GM12878 (cell line): ENCODE results near the gene UPP2. TPM values are rescaled to one million over a fixed set of nuclear protein-coding genes. Genes with fewer than 3 reads are reported as not detected.

Experiments used
- ATAC-seq: fragments of 200-7000 bp; cut with Tn5 transposase; 3 replicates; pipeline ENCODE4 v1.9.1; 2020; ENCODE audit warnings: mild to moderate bottlenecking, moderate library complexity
- BruUV-seq: library from RNA; stranded (reverse); fragments of 400-500 nt; replicated peaks from 2 replicates; lab custom pipeline; 2021; lab: Mats Ljungman, UMichigan
- CTCF ChIA-PET: fragments of 300-600 bp; sonication (Branson Sonifier 250); formaldehyde crosslinking; extraction: SDS; loops from one replicate; lab custom pipeline; 2021; ENCODE audit warnings: inconsistent platforms; lab: Yijun Ruan, JAX
- POLR2A ChIA-PET: fragments of 350-600 bp; formaldehyde crosslinking; extraction: SDS; loops from one replicate; lab custom pipeline; 2021; ENCODE audit warnings: inconsistent platforms; lab: Charles Lee
- RAD21 ChIA-PET: fragments of 300-600 bp; sonication (Branson Sonifier 250); formaldehyde crosslinking; loops from one replicate; lab custom pipeline; 2023; ENCODE audit warnings: antibody characterized with exemption; ENCODE audit not compliant: unreplicated experiment; lab: Charles Lee
- SMC1A ChIA-PET: fragments of 300-600 bp; sonication (Branson Sonifier 250); formaldehyde crosslinking; loops from one replicate; lab custom pipeline; 2023; ENCODE audit not compliant: unreplicated experiment, uncharacterized antibody; lab: Charles Lee
- DNase-seq: peaks from one replicate; pipeline ENCODE4 v3.0.0-alpha.2; 2011; ENCODE audit warnings: low read depth, low spot score
- FAIRE-seq: peaks from 3 replicates; lab custom pipeline; 2011; peaks lifted over from hg19 to GRCh38; lab: Jason Lieb, UNC
- H2AFZ ChIP-seq: 2 replicates; pipeline ENCODE4 v1.6.0; 2011; ENCODE audit warnings: low read depth, low read length, control low read depth; ENCODE audit not compliant: control insufficient read depth
- H3K27ac ChIP-seq: 2 replicates; pipeline ENCODE4 v1.5.1; 2011; ENCODE audit warnings: control low read depth; ENCODE audit not compliant: control insufficient read depth, insufficient read depth
- H3K27me3 ChIP-seq, 2 experiments: replicated peaks in 1 of 2; 2 replicates each; pipeline versions ENCODE4 v1.6.0 to v1.6.1; 2011; ENCODE audit warnings: low read length in 1 of 2; ENCODE audit not compliant: control insufficient read depth in 2 of 2, insufficient read depth in 2 of 2
- H3K36me3 ChIP-seq, 2 experiments: 2 replicates each; pipeline ENCODE4 v1.5.1; 2011; ENCODE audit warnings: low read length in 1 of 2; ENCODE audit not compliant: control insufficient read depth in 2 of 2, insufficient read depth in 2 of 2
- H3K4me1 ChIP-seq: 2 replicates; pipeline ENCODE4 v1.6.1; 2011; ENCODE audit warnings: mild to moderate bottlenecking, low read length, moderate library complexity, mixed read lengths; ENCODE audit not compliant: control insufficient read depth, insufficient read depth
- H3K4me2 ChIP-seq: 2 replicates; pipeline ENCODE4 v1.6.0; 2011; ENCODE audit warnings: control low read depth; ENCODE audit not compliant: control insufficient read depth, insufficient read depth
- H3K4me3 ChIP-seq: fragments of 200-600 bp; sonication (generic); 2 replicates; pipeline ENCODE4 v1.5.1; 2016
- H3K79me2 ChIP-seq: 2 replicates; pipeline ENCODE4 v1.6.0; 2011; ENCODE audit warnings: low read length; ENCODE audit not compliant: control insufficient read depth, insufficient read depth
- H3K9ac ChIP-seq: 2 replicates; pipeline ENCODE4 v1.8.0; 2011; ENCODE audit warnings: low read length, control low read depth, mixed read lengths; ENCODE audit not compliant: control insufficient read depth, insufficient read depth
- H3K9me3 ChIP-seq: replicated peaks from 3 replicates; pipeline ENCODE4 v1.5.1; 2011; ENCODE audit warnings: mild to moderate bottlenecking, low read length; ENCODE audit not compliant: control insufficient read depth, insufficient read depth
- H4K20me1 ChIP-seq: 2 replicates; pipeline ENCODE4 v1.6.0; 2011; ENCODE audit not compliant: control insufficient read depth, insufficient read depth
- CBFB ChIP-seq: IDR thresholded peaks from 2 replicates; pipeline ENCODE4 v1.6.1; 2016; ENCODE audit warnings: antibody characterized with exemption, low read depth
- CBX3 ChIP-seq: fragments of 200-600 bp; sonication (generic); IDR thresholded peaks from 2 replicates; pipeline ENCODE4 v1.6.1; 2016; ENCODE audit warnings: low read depth, borderline replicate concordance
- CREB1 ChIP-seq: IDR thresholded peaks from 2 replicates; pipeline ENCODE4 v1.6.1; 2012; ENCODE audit warnings: low read depth, mild to moderate bottlenecking, inconsistent platforms
- GABPA ChIP-seq: IDR thresholded peaks from 2 replicates; pipeline ENCODE4 v1.6.1; 2014; ENCODE audit warnings: antibody characterized with exemption, low read depth, mild to moderate bottlenecking, inconsistent platforms
- MXI1 ChIP-seq: fragments of 150-350 bp; IDR thresholded peaks from 2 replicates; pipeline ENCODE4 v1.6.1; 2011; ENCODE audit warnings: low read depth, mild to moderate bottlenecking, inconsistent platforms, low read length, improper control_type of control experiment
- SREBF1 ChIP-seq: IDR thresholded peaks from 2 replicates; pipeline ENCODE4 v1.6.1; 2012; ENCODE audit warnings: mild to moderate bottlenecking, low read length
- STAT1 ChIP-seq: fragments of 450-650 bp; conservative IDR thresholded peaks from 2 replicates; pipeline ENCODE4 v1.6.1; 2014; ENCODE audit warnings: antibody characterized with exemption, mild to moderate bottlenecking
- WRNIP1 ChIP-seq: IDR thresholded peaks from 2 replicates; pipeline ENCODE4 v1.6.1; 2011; ENCODE audit warnings: low read depth, low read length, improper control_type of control experiment, borderline replicate concordance
- ZZZ3 ChIP-seq: IDR thresholded peaks from 2 replicates; pipeline ENCODE4 v1.6.1; 2011; ENCODE audit warnings: low read depth; ENCODE audit not compliant: control insufficient read depth, insufficient read length
- WGBS: methylation state at CpG from one replicate; pipeline ENCODE4 v1.1.6; 2016; ENCODE audit warnings: low lambda C conversion rate; ENCODE audit not compliant: insufficient replicate concordance, insufficient coverage; ENCODE audit errors: missing lambda C conversion rate; 5-methylcytosine and 5-hydroxymethylcytosine counted together
- in situ Hi-C: fragments of 300-500 bp; cut with MboI; formaldehyde crosslinking; loops from 9 replicates; pipeline ENCODE4 v1.14.3; 2018; ENCODE audit warnings: mixed read lengths
- intact Hi-C: fragments of 100-400 bp; cut with micrococcal nuclease; formaldehyde crosslinking; loops from one replicate; pipeline ENCODE4 v1.14.2; 2022; ENCODE audit not compliant: unreplicated experiment
- polyA plus RNA-seq, 11 experiments: library from polyadenylated mRNA; depleted of rRNA in 4 of 11; unstranded in 6 of 11; stranded (reverse) in 5 of 11; fragments of >200 nt; fragmentation: Nextera tagmentation in 4 of 11; fragmentation: Illumina TruSeq in 1 of 11; extraction: Ambion mirVana in 4 of 11; extraction: Trizol in 1 of 11; gene quantifications; 1 replicate in 1 of 11; 2 replicates in 10 of 11; pipeline versions ENCODE4 v1.2.1 to v1.2.3, GENCODE V29; 2011 to 2016; ENCODE audit warnings: inconsistent platforms in 2 of 11, missing spikeins in 2 of 11, low read depth in 1 of 11
- total RNA-seq, 4 experiments: library from RNA; depleted of rRNA in 3 of 4; stranded (reverse); fragments of >200 nt in 3 of 4; fragmentation: Illumina TruSeq in 1 of 4; extraction: Trizol in 1 of 4; gene quantifications; 2 replicates each; pipeline versions ENCODE4 v1.2.1 to v1.2.3, GENCODE V29; 2013 to 2021
- TF ChIP-seq, protein P1 (sequence below), 3 experiments: IDR thresholded peaks in 2 of 3; conservative IDR thresholded peaks in 1 of 3; 2 replicates each; pipeline ENCODE4 v1.5.1; 2011; ENCODE audit warnings: low read depth in 3 of 3, low read length in 3 of 3, mild to moderate bottlenecking in 3 of 3, control low read depth in 2 of 3, moderate library complexity in 2 of 3, inconsistent platforms in 1 of 3, mixed read lengths in 1 of 3; ENCODE audit not compliant: control insufficient read depth in 2 of 3, insufficient read depth in 1 of 3; ENCODE audit errors: extremely low read depth in 1 of 3
- TF ChIP-seq, protein P2 (sequence below): IDR thresholded peaks from 2 replicates; pipeline ENCODE4 v1.6.1; 2012; ENCODE audit warnings: low read depth, low read length, improper control_type of control experiment

UPP2 gene
- total and polyA plus RNA-seq, 10 of the 15 experiments (the other 5 are each of a cell fraction or from before 2014, with no cell fraction given) = not detected

DNA sequence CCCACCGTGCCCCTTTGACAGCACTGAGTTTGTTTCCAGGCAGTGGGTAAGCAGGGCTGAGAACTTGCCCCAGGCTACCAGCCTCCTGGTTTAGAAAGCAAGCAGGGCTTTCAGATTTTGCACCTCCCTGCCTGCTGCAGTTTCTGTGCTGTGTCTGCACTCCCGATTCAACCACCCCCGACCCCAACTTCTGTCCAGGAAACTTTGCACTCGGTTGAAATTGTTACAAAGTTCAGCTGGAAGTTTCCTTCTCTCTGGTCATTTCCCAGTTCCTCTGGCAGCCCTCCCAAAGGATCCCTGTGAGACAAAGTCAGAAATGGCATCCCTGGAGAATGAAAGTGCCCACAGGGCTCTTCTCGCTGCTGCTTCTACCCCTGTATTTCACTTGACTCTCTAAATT, 12.4 kb upstream of the UPP2 start (continued):
- TF ChIP-seq MXI1 (no peak), WRNIP1 (no peak)

DNA sequence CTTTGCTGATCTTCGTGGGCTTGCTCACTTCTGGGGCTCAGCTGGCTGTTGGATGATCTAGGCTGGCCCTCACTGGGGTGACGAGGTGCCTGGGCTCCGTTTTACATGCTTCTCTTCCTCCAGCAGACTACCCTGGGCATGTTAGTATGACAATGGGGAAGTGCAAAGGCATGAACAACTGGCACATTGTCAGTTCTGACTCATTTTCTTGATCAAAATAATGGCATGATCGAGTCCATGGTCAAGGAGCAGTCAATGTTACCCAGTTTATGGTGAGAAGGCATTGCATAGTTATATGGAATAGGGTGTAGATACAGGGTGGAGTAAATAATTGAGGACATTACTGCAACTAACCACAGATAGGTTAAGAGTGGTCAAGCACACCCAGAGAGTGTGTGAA, 10.0 kb upstream of the UPP2 start:
- Histone ChIP-seq H3K4me2 (no peak overlapping the region), H3K4me1 (no peaks in the 10 kb centered on the region), H3K4me3 (no peak overlapping the region), H3K36me3 (no peaks in the 10 kb centered on the region), H2AFZ (no peak overlapping the region), H3K27ac (no peak overlapping the region), H3K79me2 (no peaks in the 10 kb centered on the region), H3K9ac (no peak overlapping the region), H3K9me3 (no peaks in the 10 kb centered on the region; the same call in 2 of the 3 replicates), H4K20me1 (no peaks in the 10 kb centered on the region), H3K27me3 (no peaks in the 10 kb centered on the region)
- BruUV-seq = no TSS peak
- intact Hi-C loops (no loop called here), in situ Hi-C loops (no loop called here)
- ATAC-seq (no peak), DNase-seq (no peak), FAIRE-seq (no peak)
- POLR2A ChIA-PET = no interaction called here
- RAD21 ChIA-PET = no interaction called here
- WGBS = 0% methylated on average over 4 of the region's 4 CpGs
- SMC1A ChIA-PET = interaction anchor here (0.6 kb wide), 1 partner anchor 28 kb away, joined by 3 read pairs; no protein-coding TSS in a partner anchor
- CTCF ChIA-PET = no interaction called here
- TF ChIP-seq CREB1 (no peak), GABPA (no peak), CBX3 (no peak), SREBF1 (no peak), ZZZ3 (no peak), STAT1 (no peak), CBFB (no peak)
- TF ChIP-seq, protein P1, sequence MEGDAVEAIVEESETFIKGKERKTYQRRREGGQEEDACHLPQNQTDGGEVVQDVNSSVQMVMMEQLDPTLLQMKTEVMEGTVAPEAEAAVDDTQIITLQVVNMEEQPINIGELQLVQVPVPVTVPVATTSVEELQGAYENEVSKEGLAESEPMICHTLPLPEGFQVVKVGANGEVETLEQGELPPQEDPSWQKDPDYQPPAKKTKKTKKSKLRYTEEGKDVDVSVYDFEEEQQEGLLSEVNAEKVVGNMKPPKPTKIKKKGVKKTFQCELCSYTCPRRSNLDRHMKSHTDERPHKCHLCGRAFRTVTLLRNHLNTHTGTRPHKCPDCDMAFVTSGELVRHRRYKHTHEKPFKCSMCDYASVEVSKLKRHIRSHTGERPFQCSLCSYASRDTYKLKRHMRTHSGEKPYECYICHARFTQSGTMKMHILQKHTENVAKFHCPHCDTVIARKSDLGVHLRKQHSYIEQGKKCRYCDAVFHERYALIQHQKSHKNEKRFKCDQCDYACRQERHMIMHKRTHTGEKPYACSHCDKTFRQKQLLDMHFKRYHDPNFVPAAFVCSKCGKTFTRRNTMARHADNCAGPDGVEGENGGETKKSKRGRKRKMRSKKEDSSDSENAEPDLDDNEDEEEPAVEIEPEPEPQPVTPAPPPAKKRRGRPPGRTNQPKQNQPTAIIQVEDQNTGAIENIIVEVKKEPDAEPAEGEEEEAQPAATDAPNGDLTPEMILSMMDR (IDR thresholded peaks at IDR 0.05 in 2 of 3, conservative IDR thresholded peaks at IDR 0.05 in 1 of 3; ENCODE audit: control insufficient read depth in 2 of 3, extremely low read depth in 1 of 3, insufficient read depth in 1 of 3, low read depth in 3 of 3, low read length in 3 of 3) = no peak
- TF ChIP-seq, protein P2, sequence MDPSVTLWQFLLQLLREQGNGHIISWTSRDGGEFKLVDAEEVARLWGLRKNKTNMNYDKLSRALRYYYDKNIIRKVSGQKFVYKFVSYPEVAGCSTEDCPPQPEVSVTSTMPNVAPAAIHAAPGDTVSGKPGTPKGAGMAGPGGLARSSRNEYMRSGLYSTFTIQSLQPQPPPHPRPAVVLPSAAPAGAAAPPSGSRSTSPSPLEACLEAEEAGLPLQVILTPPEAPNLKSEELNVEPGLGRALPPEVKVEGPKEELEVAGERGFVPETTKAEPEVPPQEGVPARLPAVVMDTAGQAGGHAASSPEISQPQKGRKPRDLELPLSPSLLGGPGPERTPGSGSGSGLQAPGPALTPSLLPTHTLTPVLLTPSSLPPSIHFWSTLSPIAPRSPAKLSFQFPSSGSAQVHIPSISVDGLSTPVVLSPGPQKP = no peak
